Progenitor cell of endocrine pancreas (in vitro differentiated cells): Measurements from ENCODE around the gene S100A14. TPM values are rescaled to one million over a fixed set of nuclear protein-coding genes. Genes with fewer than 3 reads are reported as not detected.

Experiments used
- DNase-seq: peaks from one replicate; pipeline ENCODE4 v3.0.0; 2021; ENCODE audit warnings: low spot score; ENCODE audit not compliant: unreplicated experiment
- H3K27ac Mint-ChIP-seq: 2 replicates; pipeline ENCODE4 v1.8.0; 2021; ENCODE audit warnings: mild to moderate bottlenecking, moderate library complexity, mixed read lengths
- H3K27me3 Mint-ChIP-seq: 2 replicates; pipeline ENCODE4 v1.8.0; 2021; ENCODE audit warnings: mixed read lengths
- H3K36me3 Mint-ChIP-seq: 2 replicates; pipeline ENCODE4 v1.8.0; 2022; ENCODE audit warnings: mixed read lengths; ENCODE audit not compliant: insufficient read depth
- H3K4me1 Mint-ChIP-seq: 2 replicates; pipeline ENCODE4 v1.8.0; 2021; ENCODE audit warnings: low read depth, mixed read lengths
- H3K4me3 Mint-ChIP-seq: 2 replicates; pipeline ENCODE4 v1.8.0; 2021; ENCODE audit warnings: low read depth, mild to moderate bottlenecking, moderate library complexity, mixed read lengths
- H3K9me3 Mint-ChIP-seq: 2 replicates; pipeline ENCODE4 v1.8.0; 2021; ENCODE audit warnings: low read depth, mixed read lengths
- CTCF ChIP-seq: fragments of 200-600 bp; sonication (generic); IDR thresholded peaks from one replicate; pipeline ENCODE4 v1.5.0; 2021; ENCODE audit warnings: antibody characterized with exemption, mild to moderate bottlenecking; ENCODE audit not compliant: unreplicated experiment
- total RNA-seq: library from RNA; stranded (reverse); gene quantifications from 2 replicates; pipeline ENCODE4 v1.2.1, GENCODE V29; 2021

S100A14 gene
- total RNA-seq, 1 donor from 2014 or later = 1.4 TPM

DNA sequence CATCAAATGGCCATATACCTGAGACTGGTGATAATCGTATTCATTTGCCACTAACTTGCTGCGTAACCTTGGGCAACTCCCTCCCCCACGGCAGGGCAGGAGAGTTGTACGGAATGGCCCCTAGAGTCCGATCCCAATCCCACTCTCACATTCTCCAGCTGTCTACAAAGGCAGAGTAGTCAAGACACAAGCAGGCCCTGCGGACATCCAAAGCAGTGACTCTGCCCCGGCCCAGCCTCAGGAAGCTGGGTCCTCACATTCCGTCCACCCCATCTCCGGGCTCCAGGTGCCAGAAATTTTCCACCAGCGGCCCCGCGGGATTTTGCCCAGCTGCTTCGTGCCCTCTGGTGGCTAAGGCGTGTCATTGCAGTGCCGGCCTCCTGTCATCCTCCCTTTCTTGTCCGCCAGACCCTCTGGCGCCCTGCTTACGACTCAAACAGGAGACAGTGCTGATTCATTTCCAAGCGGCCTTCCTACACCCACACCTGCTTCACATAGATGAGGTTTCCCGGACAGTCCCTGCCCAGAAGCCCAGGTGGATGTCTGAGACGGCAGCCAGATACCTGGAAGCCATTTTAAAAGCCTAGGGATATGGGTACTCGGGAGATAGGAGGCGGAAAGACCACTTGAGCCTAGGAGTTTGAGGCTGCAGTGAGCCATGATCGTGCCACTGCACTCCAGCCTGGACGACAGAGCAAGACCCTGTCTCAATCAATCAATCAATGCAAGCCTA lies 47.6 kb downstream of the S100A14 start:
- H3K27ac Mint-ChIP-seq = peak overlapping the region; percentile 97
- TF ChIP-seq CTCF = peak; percentile 96
- peak; percentile 86 for DNase-seq
- H3K27me3 Mint-ChIP-seq = no peaks in the 10 kb centered on the region
- no peaks in the 10 kb centered on the region for H3K36me3 Mint-ChIP-seq
- no peaks in the 10 kb centered on the region for H3K9me3 Mint-ChIP-seq
- peaks cover 35% of the 10 kb centered on the region for H3K4me1 Mint-ChIP-seq
- peak overlapping the region; percentile 31 for H3K4me3 Mint-ChIP-seq

- Mint-ChIP-seq H3K4me1 (peaks cover 35% of the 10 kb centered on the region), H3K36me3 (no peaks in the 10 kb centered on the region), H3K27ac (peak overlapping the region; percentile 97), H3K27me3 (no peaks in the 10 kb centered on the region), H3K4me3 (no peak overlapping the region), H3K9me3 (no peaks in the 10 kb centered on the region)
- no peak for DNase-seq
- TF ChIP-seq CTCF = no peak
These were observed 48.3 kb downstream of the S100A14 start for GRCh38 chr1:153567621-153568366.

- no peaks in the 10 kb centered on the region for H3K9me3 Mint-ChIP-seq
- TF ChIP-seq CTCF = no peak
- H3K36me3 Mint-ChIP-seq = no peaks in the 10 kb centered on the region
- no peaks in the 10 kb centered on the region for H3K27me3 Mint-ChIP-seq
- peak overlapping the region; percentile 97 for H3K27ac Mint-ChIP-seq
- peak; percentile 38 for DNase-seq
- H3K4me3 Mint-ChIP-seq = peak overlapping the region; percentile 41
- H3K4me1 Mint-ChIP-seq = peaks cover 35% of the 10 kb centered on the region
These were observed 49.4 kb downstream of the S100A14 start for GRCh38 chr1:153566414-153567371.

- Mint-ChIP-seq H3K27me3 (no peaks in the 10 kb centered on the region), H3K4me3 (peak within 1 kb of the TSS; percentile 41), H3K27ac (peak within 1 kb of the TSS; percentile 97), H3K9me3 (no peaks in the 10 kb centered on the region), H3K36me3 (no peaks in the 10 kb centered on the region), H3K4me1 (peaks cover 30% of the 10 kb centered on the region)
- no peak for TF ChIP-seq CTCF
- DNase-seq = no peak
These were observed 50.4 kb downstream of the S100A14 start, which contains the start of gene S100A2 for GRCh38 chr1:153565529-153566374. Gene S100A2, minus strand, starts transcription at chr1:153565844. Its CDS starts 1,967 bp downstream, at chr1:153563877.

Other genes with a start within 250 kb of the S100A14 start
- not detected in 2 replicates for gene S100A12, start 240.7 kb downstream of the S100A14 start, total RNA-seq
- gene S100A8, start 225.3 kb downstream of the S100A14 start, total RNA-seq = not detected in 2 replicates
- gene S100A7A, start 199.8 kb downstream of the S100A14 start, total RNA-seq = not detected in 2 replicates
- gene S100A7, start 155.7 kb downstream of the S100A14 start, total RNA-seq = not detected in 2 replicates
- gene S100A6, start 80.3 kb downstream of the S100A14 start, total RNA-seq = 12.5 and 14.8 TPM in 2 replicates
- gene S100A5, start 75.4 kb downstream of the S100A14 start, total RNA-seq = not detected in 2 replicates
- 7.6 and 11.1 TPM in 2 replicates for gene S100A4, start 70.5 kb downstream of the S100A14 start, total RNA-seq
- 0.46 and 1.5 TPM in 2 replicates for gene S100A3, start 67.1 kb downstream of the S100A14 start, total RNA-seq
- gene S100A2, start 50.5 kb downstream of the S100A14 start, total RNA-seq = 0.36 and 1.6 TPM in 2 replicates
- 46.8 and 50.2 TPM in 2 replicates for gene S100A16, start 3.2 kb downstream of the S100A14 start, total RNA-seq
- 63.6 and 67.5 TPM in 2 replicates for gene S100A13, start 11.2 kb upstream of the S100A14 start, total RNA-seq
- 0.80 TPM in 1 of 2 replicates, not detected in the other for gene S100A1, start 12.1 kb upstream of the S100A14 start, total RNA-seq
- 128 and 129 TPM in 2 replicates for gene CHTOP, start 17.7 kb upstream of the S100A14 start, total RNA-seq
- gene SNAPIN, start 42.4 kb upstream of the S100A14 start, total RNA-seq = 38.0 and 42.3 TPM in 2 replicates
- gene ILF2, start 54.7 kb upstream of the S100A14 start, total RNA-seq = 261 and 262 TPM in 2 replicates
- 0.41 and 0.51 TPM in 2 replicates for gene NPR1, start 62.4 kb upstream of the S100A14 start, total RNA-seq
- gene INTS3, start 111.7 kb upstream of the S100A14 start, total RNA-seq = 145 and 152 TPM in 2 replicates
- 29.5 and 36.6 TPM in 2 replicates for gene SLC27A3, start 159.1 kb upstream of the S100A14 start, total RNA-seq